ENCODE results near the gene GPC5. TPM values are rescaled to one million over a fixed set of nuclear protein-coding genes. Genes with fewer than 3 reads are reported as not detected.

Gene GPC5
- total RNA-seq, 2 donors from 2014 or later: 0.22 to 0.51 TPM

- Mint-ChIP-seq H3K27me3 (ENCODE audit: insufficient read depth) (peaks cover 19% of the 10 kb centered on the region), H3K4me1 (no peaks in the 10 kb centered on the region)
- 100% methylated on average over 1 of the region's 2 CpGs; no CpG with 5 or more reads in 1 of the 2 experiments for WGBS, 2 experiments (ENCODE audit: insufficient coverage in 1 of 2, insufficient read length in 1 of 2)
Measured at GRCh38 chr13:92429231-92429630, 1030.8 kb downstream of the GPC5 start.

GRCh38 chr13:92433386-92433785 is 1035.0 kb downstream of the GPC5 start:
- Mint-ChIP-seq H3K36me3 (ENCODE audit: low read depth) (no peaks in the 10 kb centered on the region), H3K4me1 (no peaks in the 10 kb centered on the region), H3K27me3 (ENCODE audit: insufficient read depth) (peaks cover under 1% of the 10 kb centered on the region), H3K27ac (no peak overlapping the region), H3K4me3 (no peak overlapping the region), H3K9me3 (no peaks in the 10 kb centered on the region)
- WGBS, 2 experiments (ENCODE audit: insufficient coverage in 1 of 2, insufficient read length in 1 of 2): 76% methylated on average over 3 of the region's 3 CpGs; no CpG with 5 or more reads in 1 of the 2 experiments
- H3K9me3 ChIP-seq (ENCODE audit: control insufficient read depth, low read length): no peaks in the 10 kb centered on the region
- no peak overlapping the region for H3K27ac ChIP-seq (ENCODE audit: low read depth, low read length)
- no peak overlapping the region for H3K9ac ChIP-seq (ENCODE audit: extremely low read depth, low read length, poor library complexity, severe bottlenecking)
- peaks cover 6% of the 10 kb centered on the region for H3K27me3 ChIP-seq (ENCODE audit: control insufficient read depth, insufficient read depth, low read length, poor library complexity, severe bottlenecking)
- no peak for TF ChIP-seq CTCF (conservative IDR thresholded peaks at IDR 0.05)
- no peak overlapping the region for H3K4me3 ChIP-seq (ENCODE audit: low read length)
- H3K4me1 ChIP-seq (ENCODE audit: control insufficient read depth, insufficient read depth, low read length): no peaks in the 10 kb centered on the region
- DNase-seq: no peak
- H3K36me3 ChIP-seq (ENCODE audit: control insufficient read depth, insufficient read depth, low read length): no peaks in the 10 kb centered on the region

More at GRCh38 chr13:92429231-92429630, 1030.8 kb downstream of the GPC5 start:
- Mint-ChIP-seq H3K27ac (no peak overlapping the region), H3K4me3 (no peak overlapping the region), H3K9me3 (no peaks in the 10 kb centered on the region), H3K36me3 (ENCODE audit: low read depth) (no peaks in the 10 kb centered on the region)
- no peaks in the 10 kb centered on the region for H3K4me1 ChIP-seq (ENCODE audit: control insufficient read depth, insufficient read depth, low read length)
- no peak overlapping the region for H3K4me3 ChIP-seq (ENCODE audit: low read length)
- no peak overlapping the region for H3K27ac ChIP-seq (ENCODE audit: low read depth, low read length)
- no peaks in the 10 kb centered on the region for H3K36me3 ChIP-seq (ENCODE audit: control insufficient read depth, insufficient read depth, low read length)
- H3K9me3 ChIP-seq (ENCODE audit: control insufficient read depth, low read length): no peaks in the 10 kb centered on the region
- H3K9ac ChIP-seq (ENCODE audit: extremely low read depth, low read length, poor library complexity, severe bottlenecking): no peak overlapping the region
- no peak for TF ChIP-seq CTCF (conservative IDR thresholded peaks at IDR 0.05)
- no peak for DNase-seq
- peaks cover 25% of the 10 kb centered on the region for H3K27me3 ChIP-seq (ENCODE audit: control insufficient read depth, insufficient read depth, low read length, poor library complexity, severe bottlenecking)

GRCh38 chr13:92433963-92434362 is 1035.5 kb downstream of the GPC5 start:
- Mint-ChIP-seq H3K4me3 (no peak overlapping the region), H3K9me3 (no peaks in the 10 kb centered on the region), H3K36me3 (ENCODE audit: low read depth) (no peaks in the 10 kb centered on the region), H3K4me1 (no peaks in the 10 kb centered on the region), H3K27me3 (ENCODE audit: insufficient read depth) (no peaks in the 10 kb centered on the region), H3K27ac (no peak overlapping the region)
- no peak for DNase-seq
- Histone ChIP-seq H3K27ac (ENCODE audit: low read depth, low read length) (no peak overlapping the region), H3K9ac (ENCODE audit: extremely low read depth, low read length, poor library complexity, severe bottlenecking) (no peak overlapping the region), H3K27me3 (ENCODE audit: control insufficient read depth, insufficient read depth, low read length, poor library complexity, severe bottlenecking) (peaks cover 6% of the 10 kb centered on the region), H3K4me3 (ENCODE audit: low read length) (no peak overlapping the region), H3K4me1 (ENCODE audit: control insufficient read depth, insufficient read depth, low read length) (no peaks in the 10 kb centered on the region), H3K9me3 (ENCODE audit: control insufficient read depth, low read length) (no peaks in the 10 kb centered on the region), H3K36me3 (ENCODE audit: control insufficient read depth, insufficient read depth, low read length) (no peaks in the 10 kb centered on the region)
- 86% methylated on average over 1 of the region's 1 CpG for WGBS, 2 experiments (ENCODE audit: insufficient coverage in 1 of 2, insufficient read length in 1 of 2)
- TF ChIP-seq CTCF (conservative IDR thresholded peaks at IDR 0.05): no peak
